NT2/D1 (cell line): ENCODE measurements around the gene MRPS10.
A peak's percentile ranks its signal among the peaks of the same experiment; 100 is the strongest.

Experiments
- DNase-seq: peaks from one replicate; pipeline ENCODE4 v3.0.0-alpha.2; 2011; ENCODE audit warnings: low read depth, low spot score
- H3K27me3 ChIP-seq: 2 replicates; pipeline ENCODE4 v1.6.0; 2011; ENCODE audit warnings: mild to moderate bottlenecking; ENCODE audit not compliant: insufficient read length, insufficient read depth
- H3K36me3 ChIP-seq: 2 replicates; pipeline ENCODE4 v1.6.1; 2011; ENCODE audit warnings: mild to moderate bottlenecking, low read length, mixed read lengths; ENCODE audit not compliant: insufficient read depth, insufficient read length
- H3K4me1 ChIP-seq: 2 replicates; pipeline ENCODE4 v1.5.1; 2011; ENCODE audit not compliant: insufficient read depth, insufficient read length
- H3K4me3 ChIP-seq: 2 replicates; pipeline ENCODE4 v1.5.1; 2011; ENCODE audit warnings: low read depth; ENCODE audit not compliant: insufficient read length
- H3K9ac ChIP-seq: 2 replicates; pipeline ENCODE4 v1.6.0; 2011; ENCODE audit warnings: low read depth; ENCODE audit not compliant: insufficient read length
- H3K9me3 ChIP-seq: 2 replicates; pipeline ENCODE4 v1.5.1; 2011; ENCODE audit warnings: mild to moderate bottlenecking, low read length; ENCODE audit not compliant: insufficient read depth
- SUZ12 ChIP-seq: IDR thresholded peaks from 2 replicates; pipeline ENCODE4 v1.6.1; 2011; ENCODE audit not compliant: insufficient read length, insufficient read depth; ENCODE audit errors: extremely low read depth
- YY1 ChIP-seq: IDR thresholded peaks from 2 replicates; pipeline ENCODE4 v1.6.1; 2011; ENCODE audit not compliant: insufficient read length, insufficient read depth
- ZNF274 ChIP-seq: IDR thresholded peaks from 2 replicates; pipeline ENCODE4 v1.6.1; 2011; ENCODE audit warnings: mild to moderate bottlenecking, low read depth, low read length

MRPS10 gene

GRCh38 chr6:42165016-42165415 is 52.6 kb downstream of the MRPS10 start:
- Histone ChIP-seq H3K27me3 (no peaks in the 10 kb centered on the region), H3K4me3 (no peak overlapping the region), H3K9ac (peak overlapping the region; percentile 28), H3K36me3 (no peaks in the 10 kb centered on the region), H3K9me3 (no peaks in the 10 kb centered on the region), H3K4me1 (peaks cover 15% of the 10 kb centered on the region)
- TF ChIP-seq ZNF274 (no peak), YY1 (no peak), SUZ12 (no peak)
- DNase-seq, result no peak

DNA sequence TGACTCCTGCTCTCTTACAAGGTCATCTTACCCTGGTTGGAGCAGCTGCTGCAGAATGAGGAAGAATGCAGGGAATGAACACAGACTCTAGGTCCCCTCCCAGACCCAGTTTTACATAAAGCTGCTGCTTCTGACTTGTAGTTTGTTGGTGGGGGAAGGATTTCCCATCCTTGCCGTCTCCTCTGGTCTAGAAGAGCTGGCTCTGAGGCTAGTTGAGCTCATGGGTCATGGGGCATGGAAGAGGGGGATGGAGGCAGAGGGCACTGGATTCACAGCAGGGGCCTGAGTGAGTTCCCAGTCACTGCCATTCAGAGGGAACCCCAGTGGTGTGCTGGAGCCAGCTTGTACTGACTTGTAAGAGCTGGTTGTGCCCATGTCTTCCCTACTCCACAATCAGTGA is 53.7 kb downstream of the MRPS10 start:
- Histone ChIP-seq H3K9me3 (no peaks in the 10 kb centered on the region), H3K27me3 (no peaks in the 10 kb centered on the region), H3K9ac (no peak overlapping the region), H3K36me3 (no peaks in the 10 kb centered on the region), H3K4me3 (no peak overlapping the region), H3K4me1 (peaks cover 15% of the 10 kb centered on the region)
- no peak for DNase-seq
- TF ChIP-seq SUZ12, result no peak
- TF ChIP-seq YY1, result no peak
- TF ChIP-seq ZNF274, result no peak

GRCh38 chr6:42162812-42163211 is 54.8 kb downstream of the MRPS10 start:
- no peaks in the 10 kb centered on the region for H3K36me3 ChIP-seq
- H3K27me3 ChIP-seq, result no peaks in the 10 kb centered on the region
- H3K9ac ChIP-seq, result no peak overlapping the region
- no peak for DNase-seq
- TF ChIP-seq YY1, result no peak
- no peak for TF ChIP-seq SUZ12
- no peak for TF ChIP-seq ZNF274
- peaks cover 17% of the 10 kb centered on the region for H3K4me1 ChIP-seq
- no peaks in the 10 kb centered on the region for H3K9me3 ChIP-seq
- no peak overlapping the region for H3K4me3 ChIP-seq

DNA sequence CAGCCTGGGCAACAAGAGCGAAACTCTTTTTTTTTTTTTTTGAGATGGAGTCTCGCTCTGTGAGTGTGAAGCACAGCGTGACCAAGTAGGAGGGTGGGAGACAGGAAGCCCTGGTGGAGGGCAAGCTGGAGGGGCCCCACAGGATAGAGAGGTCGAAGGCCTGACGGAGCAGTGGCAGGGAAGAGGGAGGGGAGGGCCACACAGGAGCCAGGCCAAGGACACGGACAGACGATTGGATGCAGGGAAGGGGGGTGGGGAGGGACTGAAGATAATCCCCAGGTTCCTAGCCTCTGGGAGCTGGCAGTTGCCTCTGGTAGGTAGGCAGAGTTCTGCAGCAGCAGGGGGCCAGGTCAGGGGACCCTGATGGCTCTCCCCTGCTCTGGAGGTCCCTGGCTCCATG is 55.3 kb downstream of the MRPS10 start:
- TF ChIP-seq YY1 (no peak), SUZ12 (no peak), ZNF274 (no peak)
- Histone ChIP-seq H3K27me3 (no peaks in the 10 kb centered on the region), H3K9ac (no peak overlapping the region), H3K9me3 (no peaks in the 10 kb centered on the region), H3K4me1 (peaks cover 17% of the 10 kb centered on the region), H3K36me3 (no peaks in the 10 kb centered on the region), H3K4me3 (no peak overlapping the region)
- DNase-seq, result no peak

DNA sequence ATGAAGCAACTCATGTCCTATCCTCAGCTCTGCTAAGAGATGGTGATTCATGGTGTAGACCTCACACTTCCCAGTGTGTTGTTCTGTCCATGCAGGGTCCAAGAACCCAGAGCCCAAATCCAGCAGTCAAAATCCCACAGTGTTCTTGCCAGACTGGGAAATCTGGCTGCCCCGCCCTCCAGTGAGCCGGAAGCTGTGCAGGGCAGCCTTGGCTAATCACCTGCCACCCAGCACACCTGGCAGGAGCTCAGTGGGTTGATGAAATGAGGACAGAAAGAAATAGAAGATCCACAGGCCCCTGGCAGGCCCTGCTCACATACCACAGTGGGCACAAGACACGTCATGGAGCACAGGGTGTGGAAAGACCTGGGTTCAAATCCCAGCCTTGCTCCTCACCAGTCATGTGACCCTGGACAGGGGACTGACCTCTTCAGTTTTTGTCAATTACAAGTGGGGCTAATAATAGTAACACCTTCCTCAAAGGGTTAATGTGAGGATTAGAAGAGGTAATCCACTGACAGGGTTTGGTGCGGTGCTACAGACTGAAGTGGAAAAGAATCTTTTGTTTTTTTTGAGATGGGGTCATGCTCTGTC is 58.1 kb downstream of the MRPS10 start:
- TF ChIP-seq SUZ12 (no peak), YY1 (no peak), ZNF274 (no peak)

GRCh38 chr6:42158631-42159030 is 59.0 kb downstream of the MRPS10 start:
- H3K9ac ChIP-seq, result no peak overlapping the region
- no peaks in the 10 kb centered on the region for H3K9me3 ChIP-seq
- no peak for DNase-seq
- no peaks in the 10 kb centered on the region for H3K36me3 ChIP-seq
- no peak for TF ChIP-seq SUZ12
- no peak for TF ChIP-seq ZNF274
- no peak for TF ChIP-seq YY1
- H3K4me3 ChIP-seq, result no peak overlapping the region
- H3K27me3 ChIP-seq, result peaks cover 3% of the 10 kb centered on the region
- H3K4me1 ChIP-seq, result peaks cover 11% of the 10 kb centered on the region

More for the DNA sequence above, 58.1 kb downstream of the MRPS10 start:
- no peaks in the 10 kb centered on the region for H3K36me3 ChIP-seq
- no peak for DNase-seq
- H3K4me1 ChIP-seq, result peaks cover 11% of the 10 kb centered on the region
- H3K27me3 ChIP-seq, result peaks cover 3% of the 10 kb centered on the region
- H3K4me3 ChIP-seq, result no peak overlapping the region
- no peaks in the 10 kb centered on the region for H3K9me3 ChIP-seq
- H3K9ac ChIP-seq, result no peak overlapping the region

- H3K27me3 ChIP-seq, result peaks cover 3% of the 10 kb centered on the region
- H3K36me3 ChIP-seq, result no peaks in the 10 kb centered on the region
- H3K9ac ChIP-seq, result no peak overlapping the region
- no peak for DNase-seq
- H3K4me3 ChIP-seq, result no peak overlapping the region
- TF ChIP-seq YY1 (no peak), SUZ12 (no peak), ZNF274 (no peak)
- H3K4me1 ChIP-seq, result peaks cover 7% of the 10 kb centered on the region
- no peaks in the 10 kb centered on the region for H3K9me3 ChIP-seq
Measured at GRCh38 chr6:42158011-42158410, 59.6 kb downstream of the MRPS10 start.
